Left ventricle myocardium inferior (tissue), 1 donor: ENCODE measurements around the gene PKP1. TPM values are rescaled to one million over a fixed set of nuclear protein-coding genes. Genes with fewer than 3 reads are reported as not detected.

Source experiments
- DNase-seq: peaks from one replicate; pipeline ENCODE4 v3.0.0-alpha.2; 2020
- H3K27ac ChIP-seq: fragments of 200-600 bp; replicated peaks from 2 replicates; pipeline ENCODE4 v1.8.0; 2021
- H3K27me3 ChIP-seq: fragments of 200-600 bp; 2 replicates; pipeline ENCODE4 v1.8.0; 2021; ENCODE audit warnings: low read depth
- H3K36me3 ChIP-seq: fragments of 200-600 bp; 2 replicates; pipeline ENCODE4 v1.8.0; 2021
- H3K4me1 ChIP-seq: fragments of 200-600 bp; 2 replicates; pipeline ENCODE4 v1.8.0; 2021
- H3K4me3 ChIP-seq: fragments of 200-600 bp; 2 replicates; pipeline ENCODE4 v1.8.0; 2021; ENCODE audit warnings: mild to moderate bottlenecking, moderate library complexity
- H3K9me3 ChIP-seq: fragments of 200-600 bp; replicated peaks from 2 replicates; pipeline ENCODE4 v1.8.0; 2021
- CTCF ChIP-seq: fragments of 200-600 bp; IDR thresholded peaks from 2 replicates; pipeline ENCODE4 v1.8.0; 2021; ENCODE audit warnings: antibody characterized with exemption, mild to moderate bottlenecking, borderline replicate concordance
- intact Hi-C: fragments of 100-400 bp; cut with micrococcal nuclease; formaldehyde crosslinking; loops from one replicate; pipeline ENCODE4 v1.11.0; 2022
- total RNA-seq: library from RNA; stranded (reverse); fragmentation: NEBNext Ultra II Directional; extraction: Animal tissue kit (Norgen Biotek cat#: 25700); gene quantifications from one replicate; pipeline ENCODE4 v1.2.1, GENCODE V29; 2021
- donor health status: DM: no; HTN: yes; CAD: no; lungs with severe emphysema.

Gene PKP1
- total RNA-seq, 1 donor from 2014 or later: 0.38 TPM

GRCh38 chr1:201248721-201249559, 34.4 kb upstream of the PKP1 start:
- no peaks in the 10 kb centered on the region for H3K36me3 ChIP-seq
- no peak for TF ChIP-seq CTCF
- no peak overlapping the region for H3K27ac ChIP-seq
- DNase-seq: no peak
- no peaks in the 10 kb centered on the region for H3K4me1 ChIP-seq
- no peaks in the 10 kb centered on the region for H3K9me3 ChIP-seq
- H3K4me3 ChIP-seq: no peak overlapping the region
- H3K27me3 ChIP-seq: peaks cover 22% of the 10 kb centered on the region
- intact Hi-C loops: no loop called here

- no peak for TF ChIP-seq CTCF
- H3K9me3 ChIP-seq: no peaks in the 10 kb centered on the region
- intact Hi-C loops: loop anchor here (10.0 kb wide), 1 partner anchor 94 kb away; no protein-coding TSS in a partner anchor
- H3K36me3 ChIP-seq: no peaks in the 10 kb centered on the region
- no peak overlapping the region for H3K4me3 ChIP-seq
- no peak overlapping the region for H3K27ac ChIP-seq
- H3K27me3 ChIP-seq: peaks cover 8% of the 10 kb centered on the region
- no peak for DNase-seq
- no peaks in the 10 kb centered on the region for H3K4me1 ChIP-seq
Observed at GRCh38 chr1:201250326-201251011, 32.8 kb upstream of the PKP1 start.

- no peak for TF ChIP-seq CTCF
- Histone ChIP-seq H3K27ac (no peak overlapping the region), H3K4me1 (no peaks in the 10 kb centered on the region), H3K27me3 (peaks cover 8% of the 10 kb centered on the region), H3K4me3 (no peak overlapping the region), H3K36me3 (no peaks in the 10 kb centered on the region), H3K9me3 (no peaks in the 10 kb centered on the region)
- no peak for DNase-seq
- intact Hi-C loops: loop anchor here (10.0 kb wide), 1 partner anchor 93 kb away; no protein-coding TSS in a partner anchor
Observed at GRCh38 chr1:201251411-201251810, 31.9 kb upstream of the PKP1 start.

GRCh38 chr1:201251851-201252430, 31.4 kb upstream of the PKP1 start:
- intact Hi-C loops: loop anchor here (10.0 kb wide), 1 partner anchor 93 kb away; no protein-coding TSS in a partner anchor

More at GRCh38 chr1:201251851-201252430, 31.4 kb upstream of the PKP1 start:
- TF ChIP-seq CTCF: no peak
- no peaks in the 10 kb centered on the region for H3K36me3 ChIP-seq
- DNase-seq: no peak
- peaks cover 8% of the 10 kb centered on the region for H3K27me3 ChIP-seq
- H3K4me1 ChIP-seq: no peaks in the 10 kb centered on the region
- H3K9me3 ChIP-seq: no peaks in the 10 kb centered on the region
- no peak overlapping the region for H3K27ac ChIP-seq
- no peak overlapping the region for H3K4me3 ChIP-seq
